GM13976 (cell line): Measurements from ENCODE around the gene ECI1.
"Not testable (repeated sequence)": the region's sequence is repeated elsewhere in the genome, so short reads cannot be mapped to it uniquely, and the experiment has no call there.

ENCODE experiments used
- DNase-seq: peaks from one replicate; pipeline ENCODE4 v3.0.0; 2012; ENCODE audit warnings: low spot score
- CTCF ChIP-seq: IDR thresholded peaks from 2 replicates; pipeline ENCODE4 v1.5.1; 2012; ENCODE audit warnings: borderline replicate concordance, mild to moderate bottlenecking; ENCODE audit not compliant: insufficient read depth; ENCODE audit errors: extremely low read depth, missing control alignments, control extremely low read depth
- in situ Hi-C: fragments of 300-500 bp; cut with MboI; formaldehyde crosslinking; loops from one replicate; pipeline ENCODE4 v1.12.0; 2022; ENCODE audit warnings: low sequenced_read_pairs, mixed read lengths, inconsistent platforms; ENCODE audit not compliant: unreplicated experiment

Gene ECI1

GRCh38 chr16:2243031-2243528 is 8.3 kb downstream of the ECI1 start:
- in situ Hi-C loops, result no loop called here
- DNase-seq, result no peak
- TF ChIP-seq CTCF, result no peak

- in situ Hi-C loops, result no loop called here
- no peak for DNase-seq
- no peak for TF ChIP-seq CTCF
These were observed 8.8 kb downstream of the ECI1 start for GRCh38 chr16:2242598-2242997.

GRCh38 chr16:2240331-2240730 is 11.1 kb downstream of the ECI1 start:
- in situ Hi-C loops, DNase-seq: not testable (repeated sequence)

- no peak for TF ChIP-seq CTCF
- in situ Hi-C loops, result no loop called here
- DNase-seq, result no peak
These were observed 12.3 kb downstream of the ECI1 start for GRCh38 chr16:2238838-2239675.

GRCh38 chr16:2238150-2238837 is 13.1 kb downstream of the ECI1 start:
- in situ Hi-C loops, result no loop called here
- TF ChIP-seq CTCF, result no peak
- no peak for DNase-seq

- no peak for DNase-seq
- no peak for TF ChIP-seq CTCF
- in situ Hi-C loops, result no loop called here
These were observed 13.8 kb downstream of the ECI1 start for GRCh38 chr16:2237493-2238149.

GRCh38 chr16:2237102-2237482 is 14.3 kb downstream of the ECI1 start:
- no peak for TF ChIP-seq CTCF
- in situ Hi-C loops, result no loop called here
- DNase-seq, result no peak
